HG02588 (cell line): ENCODE measurements around the gene TMEM131.
"Not testable (repeated sequence)": the region's sequence is repeated elsewhere in the genome, so short reads cannot be mapped to it uniquely, and the experiment has no call there.

ENCODE experiments used
- ATAC-seq: cut with Tn5 transposase; IDR thresholded peaks from one replicate; pipeline ENCODE4 v1.9.1; 2021; ENCODE audit warnings: mild to moderate bottlenecking, moderate library complexity; ENCODE audit not compliant: unreplicated experiment

TMEM131 gene

DNA sequence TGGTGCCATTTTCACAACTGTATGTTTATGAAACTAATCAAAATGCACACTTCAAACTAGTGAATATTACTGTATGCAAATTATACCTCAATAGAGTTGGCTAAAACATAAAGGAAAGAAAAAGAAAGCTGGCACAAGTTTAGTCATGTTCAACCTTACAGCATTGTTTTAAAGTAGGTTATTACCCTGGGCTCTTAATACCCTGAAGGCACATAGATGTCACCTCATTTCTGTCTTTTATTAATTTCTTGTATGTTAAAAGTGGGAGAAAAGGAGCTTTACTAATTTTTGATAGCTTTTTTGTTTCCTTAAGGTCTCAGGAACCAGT, 32.7 kb downstream of the TMEM131 start:
- ATAC-seq, result no peak

DNA sequence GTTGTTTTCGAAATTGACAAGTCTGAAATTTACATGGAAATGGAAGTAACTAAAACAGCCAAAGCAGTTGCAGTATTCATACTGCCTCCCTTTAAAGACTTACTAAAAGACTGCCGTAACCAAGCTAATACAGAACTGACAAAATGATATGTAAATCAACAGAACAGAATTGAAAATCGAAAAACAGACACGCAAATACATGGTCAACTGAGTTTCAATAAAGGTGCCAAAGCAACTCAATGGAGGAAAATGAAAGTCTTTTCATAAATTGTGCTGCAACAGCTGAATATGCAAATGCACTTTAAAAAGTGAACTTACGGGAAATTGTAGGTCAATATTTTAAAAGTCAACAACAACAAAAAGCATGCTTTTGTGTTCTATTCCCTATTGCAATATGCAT, 34.2 kb downstream of the TMEM131 start:
- ATAC-seq, result peak; percentile 50

DNA sequence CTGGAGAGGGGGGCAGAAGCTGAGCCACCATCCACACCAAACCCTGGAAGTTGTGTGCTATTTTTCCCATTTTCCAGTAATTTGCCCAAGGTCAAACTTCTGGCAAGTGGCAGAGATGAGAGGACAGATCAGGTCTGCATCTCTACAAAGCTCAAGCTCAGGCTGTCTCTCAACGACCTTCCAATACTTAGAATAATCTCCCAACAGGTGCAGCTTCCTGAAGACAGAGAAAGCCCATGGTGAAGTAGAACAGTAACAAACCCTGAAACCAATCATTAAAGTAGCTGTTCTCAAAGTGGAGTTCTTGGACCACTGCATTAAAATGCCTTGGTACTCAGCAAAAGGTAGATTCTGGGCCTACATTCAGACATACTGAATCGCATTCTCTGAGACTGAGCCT, 37.6 kb downstream of the TMEM131 start:
- no peak for ATAC-seq

DNA sequence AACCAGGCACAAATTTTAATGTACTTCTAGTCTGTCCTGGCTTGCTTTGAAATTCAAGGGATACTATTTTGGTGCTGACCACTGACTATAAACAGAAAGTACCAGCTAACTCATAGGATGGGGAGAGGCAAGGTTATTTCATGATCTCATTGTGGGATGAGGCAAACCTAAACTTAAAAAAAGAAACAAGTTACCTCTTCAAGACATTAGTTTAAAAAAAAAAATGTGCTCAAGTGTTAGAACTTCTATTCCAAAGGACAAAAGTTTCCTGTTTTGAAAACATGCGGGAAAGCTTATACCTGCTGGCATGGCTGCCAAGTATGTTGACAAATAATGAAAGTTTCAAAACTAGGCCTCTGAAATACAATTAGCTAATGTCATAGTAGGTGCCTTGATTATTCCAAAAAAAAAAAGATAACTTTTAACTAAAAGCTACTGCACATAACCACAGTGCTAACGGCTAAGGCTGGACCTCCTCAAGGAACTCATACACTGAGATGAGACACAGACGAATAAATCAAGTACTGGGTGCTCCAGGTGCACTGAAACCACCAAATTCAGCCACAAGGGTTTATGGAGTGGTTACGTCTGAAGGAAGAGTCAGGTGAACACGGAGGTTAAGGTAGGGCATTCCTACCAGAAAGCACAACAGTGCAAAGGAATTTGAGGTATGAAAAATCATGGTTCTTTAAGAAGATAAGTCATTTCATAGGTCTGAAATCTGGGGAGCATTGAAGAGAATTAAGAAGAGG, 38.1 kb downstream of the TMEM131 start:
- ATAC-seq, result no peak

DNA sequence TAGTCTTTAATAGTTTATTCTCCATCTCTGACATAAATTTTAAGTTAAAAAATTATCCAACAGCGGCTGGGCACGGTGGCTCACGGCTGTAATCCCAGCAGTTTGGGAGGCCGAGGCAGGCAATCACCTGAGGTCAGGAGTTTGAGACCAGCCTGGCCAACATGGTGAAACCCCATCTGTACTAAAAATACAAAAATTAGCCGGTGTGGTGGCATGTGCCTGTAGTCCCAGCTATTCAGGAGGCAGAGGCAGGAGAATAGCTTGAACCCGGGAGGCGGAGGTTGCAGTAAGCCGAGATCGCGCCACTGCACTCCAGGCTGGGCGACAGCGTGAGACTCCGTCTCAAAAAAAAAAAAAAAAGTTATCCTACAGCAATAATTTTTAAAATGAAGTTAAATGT, 39.0 kb downstream of the TMEM131 start:
- not testable (repeated sequence) for ATAC-seq

DNA sequence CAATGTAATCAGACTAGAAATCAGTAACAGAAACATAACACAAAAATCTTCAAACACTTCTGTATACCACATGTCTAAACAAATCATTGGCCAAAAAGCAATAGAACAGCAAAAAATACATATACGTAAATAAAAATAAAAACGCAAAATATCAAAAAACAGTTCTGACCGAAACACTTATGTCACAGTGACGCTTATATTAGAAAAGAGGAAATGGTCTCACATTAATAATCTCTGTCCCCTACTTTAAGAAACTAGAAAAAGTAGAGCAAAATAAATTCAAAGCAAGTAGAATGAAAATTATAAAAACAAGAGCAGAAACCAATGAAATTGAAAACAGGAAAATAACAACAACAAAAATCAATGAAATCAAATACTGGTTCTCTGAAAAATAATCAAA, 41.9 kb downstream of the TMEM131 start:
- ATAC-seq, result no peak

DNA sequence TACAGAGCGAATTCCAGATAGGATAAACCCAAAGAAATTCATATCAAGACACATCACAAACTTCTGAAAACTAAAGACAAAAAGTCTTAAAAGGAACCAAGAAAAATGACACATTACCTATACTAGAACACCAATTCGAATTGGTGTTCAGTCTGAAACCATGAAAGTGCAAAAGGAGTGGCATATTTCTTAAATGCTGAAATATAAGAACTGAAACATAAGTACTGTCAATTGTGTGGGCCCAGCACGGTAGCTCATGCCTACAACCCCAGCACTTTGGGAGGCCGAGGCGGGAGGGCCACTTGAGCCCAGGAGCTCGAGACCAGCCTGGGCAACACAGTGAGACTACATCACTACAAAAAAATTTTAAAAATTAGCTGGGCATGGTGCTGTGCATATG, 43.4 kb downstream of the TMEM131 start:
- no peak for ATAC-seq

DNA sequence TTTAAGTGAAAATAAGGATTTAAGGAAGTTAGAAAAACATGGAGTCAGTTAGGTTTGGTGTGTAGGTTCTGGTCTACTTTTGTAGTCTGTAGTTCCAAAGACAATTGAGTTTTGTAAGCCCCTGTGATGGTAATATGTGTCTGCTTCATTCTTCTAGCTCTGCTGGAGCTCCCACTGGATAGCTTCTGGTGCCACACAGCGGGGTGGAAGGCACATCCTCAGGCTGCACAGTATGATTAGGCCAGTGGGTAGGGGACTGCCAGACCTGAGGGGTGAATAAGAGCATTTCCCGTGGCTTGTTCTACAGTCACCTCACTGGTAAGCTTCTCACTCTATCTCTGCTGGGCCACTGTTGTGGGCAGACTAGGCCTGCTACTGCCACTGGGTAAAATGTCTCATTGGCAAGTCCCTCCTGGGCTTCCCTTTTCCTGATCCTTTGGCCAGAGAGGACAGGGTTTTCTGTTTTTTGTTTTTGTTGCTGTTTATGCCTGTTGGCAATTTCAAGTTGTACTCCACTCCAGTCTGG, 44.5 kb downstream of the TMEM131 start:
- ATAC-seq, result no peak

DNA sequence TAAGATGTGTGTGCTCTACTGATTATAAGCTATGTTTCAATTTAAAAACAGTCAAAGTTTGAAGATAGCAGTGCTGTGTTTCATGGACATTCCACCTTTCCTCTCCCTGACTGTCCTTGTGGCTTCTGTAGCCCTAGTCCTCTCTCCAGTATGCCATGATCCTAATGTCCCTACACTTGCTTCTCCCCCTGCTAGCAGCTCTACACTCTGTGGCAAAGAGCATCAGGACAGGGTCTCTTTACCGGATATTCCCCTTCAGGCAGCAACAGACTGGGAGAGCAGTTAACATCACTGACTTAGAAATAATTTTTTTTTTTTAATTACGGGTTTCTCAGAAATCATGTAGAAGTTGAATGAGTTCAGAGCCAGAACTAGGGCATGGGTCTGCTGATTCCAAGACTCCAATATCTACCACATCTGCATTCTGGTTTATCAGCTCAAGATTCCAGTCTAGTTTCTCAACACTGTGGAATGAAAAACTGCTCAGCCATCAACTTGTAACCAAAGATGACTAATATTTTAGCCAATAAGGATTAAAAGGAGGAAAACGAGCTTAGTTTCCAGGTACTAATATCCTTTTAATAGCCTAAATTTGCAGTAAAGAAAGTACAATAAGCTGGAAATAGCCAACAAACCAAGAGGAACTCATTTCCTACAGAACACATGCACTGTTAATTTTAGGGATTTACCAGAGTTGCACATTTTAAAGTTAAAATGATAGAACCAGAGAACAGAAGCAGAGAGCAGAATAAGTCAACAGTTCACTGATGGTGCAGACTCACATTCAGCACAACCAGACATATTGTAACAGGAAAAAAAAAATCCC, 45.2 kb downstream of the TMEM131 start:
- no peak for ATAC-seq

DNA sequence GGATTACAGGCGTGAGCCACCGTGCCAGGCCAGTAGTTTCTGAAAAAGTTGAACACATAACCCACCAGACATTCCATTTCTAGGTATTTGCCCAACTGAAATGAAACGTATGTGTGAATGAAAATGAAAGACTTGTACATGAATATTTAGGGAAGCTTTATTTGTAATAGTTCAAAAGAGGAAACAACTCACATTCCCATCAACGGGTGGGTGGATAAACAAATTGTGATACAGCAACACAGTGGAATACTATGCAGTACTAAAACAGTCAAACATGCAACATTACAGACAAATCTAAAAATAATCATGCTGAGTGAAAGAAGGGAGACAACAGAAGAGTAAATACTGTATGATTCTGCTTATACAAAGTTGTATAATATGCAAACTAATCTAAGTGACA, 46.8 kb downstream of the TMEM131 start:
- ATAC-seq, result no peak

DNA sequence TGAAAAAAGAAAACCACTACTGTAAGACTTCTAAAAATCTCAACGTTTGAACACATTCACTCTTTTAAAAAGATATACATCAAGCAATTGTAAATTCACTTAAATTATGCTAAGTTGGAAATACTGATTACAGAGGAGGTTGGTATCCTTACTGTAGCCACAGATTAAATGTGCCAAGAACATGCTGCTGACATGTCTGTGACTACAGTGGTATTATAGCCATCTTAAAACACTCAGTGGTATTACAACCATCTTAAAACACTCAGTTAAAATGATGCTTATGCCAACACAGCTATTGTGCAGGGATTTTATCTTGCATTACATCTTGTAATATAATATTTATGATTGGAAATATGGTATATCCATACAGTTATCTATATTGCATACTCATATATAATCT, 50.0 kb downstream of the TMEM131 start:
- ATAC-seq, result no peak

DNA sequence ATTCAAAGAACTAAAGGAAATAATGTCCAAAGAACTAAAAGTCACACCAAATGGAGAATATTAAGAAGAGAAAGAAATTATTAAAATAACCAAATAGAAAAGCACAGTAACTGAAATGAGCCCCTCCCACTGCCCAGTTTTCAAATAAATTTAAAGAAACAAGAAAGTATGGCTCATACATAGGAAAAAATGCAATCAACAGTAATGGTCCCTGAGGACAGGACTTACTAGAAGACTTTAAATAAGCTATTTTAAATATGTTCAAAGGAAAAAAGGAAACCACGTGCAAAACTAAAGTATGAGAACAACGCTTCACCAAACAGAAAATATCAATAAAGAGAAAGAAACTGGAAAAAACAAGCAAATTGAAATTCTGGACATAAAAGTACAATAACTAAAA, 58.9 kb downstream of the TMEM131 start:
- ATAC-seq, result no peak

DNA sequence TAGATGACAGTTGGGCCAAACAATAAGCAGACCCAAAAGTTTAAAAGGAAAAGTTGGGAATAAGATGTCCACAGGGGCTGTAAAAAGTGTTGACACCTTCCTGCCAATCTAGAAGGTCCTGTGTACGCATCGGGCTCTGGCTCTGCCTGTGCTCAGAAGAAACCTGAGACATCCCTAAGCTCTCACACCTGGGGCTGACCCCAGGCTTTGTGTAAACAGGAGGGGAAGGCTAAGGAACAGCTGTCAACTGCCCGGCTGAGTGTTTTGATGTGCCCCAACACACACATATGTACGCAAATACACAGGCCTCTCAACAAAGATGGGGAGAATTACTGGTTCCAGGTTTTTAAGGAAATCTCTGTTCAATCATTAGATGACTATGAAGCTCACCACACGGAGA, 59.5 kb downstream of the TMEM131 start:
- ATAC-seq, result no peak

DNA sequence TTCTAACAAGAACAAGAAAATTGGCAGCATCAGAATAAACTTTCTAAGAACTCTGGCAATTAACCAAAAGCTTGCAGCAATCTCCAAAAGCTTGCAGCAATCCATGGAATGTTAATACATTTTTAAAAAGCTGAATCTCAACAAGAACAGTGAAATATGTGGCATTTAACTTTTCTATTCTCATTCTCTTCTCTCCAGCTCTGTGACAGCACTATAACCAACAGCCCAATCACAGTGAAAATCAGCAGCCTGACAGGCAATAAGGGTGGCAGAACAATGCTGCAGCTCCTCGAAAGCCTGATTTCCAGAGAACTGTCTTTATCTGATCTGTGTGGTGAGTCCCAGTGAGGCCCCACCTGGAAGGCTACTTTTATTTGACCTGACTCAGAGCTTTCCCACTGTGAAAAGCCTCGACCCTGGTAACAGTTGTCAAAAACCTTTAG, 60.0 kb downstream of the TMEM131 start:
- no peak for ATAC-seq

DNA sequence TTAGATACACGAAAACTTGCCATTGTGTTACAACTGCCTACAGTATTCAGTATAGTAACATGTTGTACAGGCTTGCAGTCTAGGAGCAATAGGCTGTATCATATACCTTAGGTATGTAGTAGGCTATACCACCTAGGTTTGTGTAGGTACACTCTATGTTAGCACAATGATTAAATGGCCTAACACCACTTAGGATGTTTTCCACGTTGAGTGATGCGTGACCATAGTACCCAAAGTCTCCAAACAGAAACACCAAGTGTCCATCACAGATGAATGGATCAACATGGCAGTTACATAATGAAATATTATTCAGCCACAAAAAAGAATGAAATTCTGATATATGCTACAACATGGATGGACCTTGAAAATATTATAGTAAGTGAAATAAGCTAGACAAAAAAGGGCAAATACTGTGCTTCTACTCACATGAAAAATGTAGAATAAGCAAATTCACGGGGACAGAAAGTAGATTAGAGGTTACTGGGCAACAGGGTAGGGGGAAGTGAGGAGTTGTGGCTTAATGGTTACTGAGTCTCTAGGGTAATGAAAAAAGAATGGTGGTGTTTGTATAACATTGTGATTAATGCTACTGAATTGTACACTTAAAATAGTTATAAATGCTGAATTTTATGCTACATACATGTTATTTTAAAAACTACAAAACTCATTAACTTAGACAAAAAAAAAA, 62.6 kb downstream of the TMEM131 start:
- peak; percentile 60 for ATAC-seq

DNA sequence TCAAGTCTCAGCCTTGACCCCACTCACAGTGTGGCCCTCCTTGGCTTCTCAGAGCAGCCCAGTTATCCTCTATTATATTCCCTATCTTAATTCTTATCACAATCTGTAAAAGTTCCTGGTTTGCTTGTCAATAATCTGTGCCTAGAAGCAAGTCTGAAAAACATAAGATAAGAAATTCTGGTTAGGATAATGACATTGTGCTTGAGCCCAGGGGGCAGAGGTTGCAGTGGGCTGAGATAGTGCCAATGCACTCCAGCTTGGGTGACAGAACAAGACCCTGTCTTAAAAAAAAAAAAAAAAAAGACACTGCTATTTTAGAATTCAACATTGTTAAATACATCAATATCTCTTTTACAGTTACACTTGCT, 63.9 kb downstream of the TMEM131 start:
- ATAC-seq, result no peak

DNA sequence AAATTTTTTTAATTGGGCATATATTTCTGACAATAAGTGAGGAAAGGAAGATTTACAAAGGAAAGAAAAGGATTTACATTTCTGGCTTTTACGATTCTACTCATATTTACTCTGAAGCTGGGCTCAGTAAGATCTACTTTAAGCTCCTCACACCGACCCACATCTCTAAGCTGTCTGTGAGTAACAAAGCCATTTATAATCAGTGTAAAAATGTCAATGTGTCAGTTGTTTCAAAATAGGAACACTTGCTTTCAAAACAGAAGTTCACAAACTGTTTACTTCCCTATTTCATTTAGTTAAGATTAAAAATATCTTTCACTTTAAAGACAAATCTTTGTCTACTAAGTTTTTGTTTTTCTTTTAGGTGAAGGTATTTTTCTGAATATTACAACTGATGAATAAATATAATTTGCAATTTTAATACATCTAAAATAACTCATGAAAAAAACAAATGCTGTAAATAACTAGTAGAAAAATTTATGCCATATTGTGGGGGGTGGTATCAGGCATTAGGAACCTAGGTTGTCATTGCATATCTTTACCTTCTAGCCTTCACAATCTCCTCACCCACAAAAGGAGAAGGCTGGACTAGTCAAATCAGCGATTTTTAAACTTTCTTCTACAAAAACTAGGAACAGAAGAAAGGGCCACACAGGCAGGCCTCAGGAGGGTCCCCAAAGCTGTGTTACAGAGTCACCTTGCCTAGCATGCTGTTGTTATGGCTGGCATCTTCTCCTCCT, 64.5 kb downstream of the TMEM131 start:
- ATAC-seq, result no peak

DNA sequence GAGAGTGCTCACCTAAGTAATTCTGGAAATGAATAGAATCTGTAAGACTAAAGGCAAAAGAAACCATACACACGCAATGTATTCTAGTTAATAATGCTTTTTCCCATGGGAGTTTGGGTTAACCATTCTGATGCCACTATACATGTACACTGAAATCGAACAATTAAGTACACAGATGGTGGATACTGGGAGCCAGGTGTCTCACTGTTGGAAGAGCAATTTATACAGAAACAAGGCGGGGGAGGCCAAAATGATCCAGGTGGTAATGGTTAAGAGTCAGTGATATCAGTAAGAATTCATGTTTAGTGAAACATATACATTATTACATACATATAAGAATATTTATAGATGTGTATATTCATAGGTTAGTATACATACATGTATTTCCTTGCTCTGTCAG, 67.2 kb downstream of the TMEM131 start:
- no peak for ATAC-seq

DNA sequence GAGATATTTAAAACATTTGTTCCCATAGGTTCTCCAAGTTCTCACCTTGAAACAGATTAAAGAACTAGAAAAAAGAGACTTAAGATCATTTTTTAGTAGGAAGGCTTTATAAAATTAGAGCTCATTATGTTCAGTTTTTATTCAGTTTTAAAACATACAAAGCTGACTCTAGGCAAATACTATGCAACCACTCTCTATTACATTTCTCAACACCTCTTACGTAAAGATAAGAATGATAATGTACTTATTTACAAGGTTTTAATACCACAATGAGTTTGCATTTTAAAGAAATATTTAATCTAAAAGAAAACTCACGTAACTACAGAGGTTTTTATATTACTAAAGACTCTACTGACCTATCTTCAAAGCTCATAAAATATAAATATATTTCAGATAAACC, 68.8 kb downstream of the TMEM131 start:
- ATAC-seq, result no peak

DNA sequence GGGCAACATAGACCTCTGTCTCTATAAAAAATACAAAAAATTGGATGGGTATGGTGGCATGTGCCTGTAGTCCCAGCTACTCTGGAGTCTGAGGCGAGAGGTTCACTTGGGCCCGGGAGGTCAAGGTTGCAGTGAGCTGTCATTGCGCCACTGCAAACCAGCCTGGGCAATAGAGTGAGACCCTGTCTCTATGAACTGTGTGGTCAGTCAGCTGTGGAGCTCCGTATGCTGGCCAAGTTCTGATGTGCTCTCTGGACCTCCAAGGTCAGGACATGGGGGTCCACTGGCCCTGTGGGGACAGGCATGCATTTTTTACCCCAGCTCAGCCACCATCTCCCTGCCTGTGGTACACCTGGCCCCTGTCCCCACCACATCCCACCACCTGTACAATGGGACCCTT, 71.6 kb downstream of the TMEM131 start:
- no peak for ATAC-seq

DNA sequence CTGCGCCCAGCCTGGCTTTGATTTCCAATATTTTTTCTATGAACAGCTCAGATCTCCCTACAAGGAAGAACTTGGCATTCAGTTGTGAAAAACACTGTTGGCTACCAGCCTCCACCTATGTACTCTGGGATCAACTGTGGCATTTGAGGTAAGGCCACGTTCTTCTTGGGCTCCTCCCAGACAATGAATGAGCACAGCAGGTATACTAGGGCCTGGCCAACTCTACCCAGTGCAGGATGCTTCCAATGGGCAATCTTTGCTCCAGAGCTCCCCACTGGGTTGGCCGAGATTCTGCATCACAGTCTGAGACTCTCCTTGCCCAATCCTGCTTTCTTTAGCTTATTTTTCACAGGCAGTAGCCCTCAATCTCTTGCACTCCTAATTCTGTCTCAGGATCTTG, 75.9 kb downstream of the TMEM131 start:
- no peak for ATAC-seq
